HFF-Myc (cell line): ENCODE measurements around the gene RAB37.

Experiments
- DNase-seq: peaks from one replicate; pipeline ENCODE4 v3.0.0-alpha.2; 2011; ENCODE audit warnings: low read depth; ENCODE audit errors: extremely low read depth
- H3K4me3 ChIP-seq: replicated peaks from 2 replicates; pipeline ENCODE4 v1.5.1; 2011; ENCODE audit warnings: low read depth, mild to moderate bottlenecking, control low read depth, low read length
- TF ChIP-seq, protein P1 (sequence below): IDR thresholded peaks from 2 replicates; pipeline ENCODE4 v1.5.1; 2012; ENCODE audit warnings: mild to moderate bottlenecking, low read depth, low read length, control low read depth; ENCODE audit errors: missing control alignments

RAB37 gene

DNA sequence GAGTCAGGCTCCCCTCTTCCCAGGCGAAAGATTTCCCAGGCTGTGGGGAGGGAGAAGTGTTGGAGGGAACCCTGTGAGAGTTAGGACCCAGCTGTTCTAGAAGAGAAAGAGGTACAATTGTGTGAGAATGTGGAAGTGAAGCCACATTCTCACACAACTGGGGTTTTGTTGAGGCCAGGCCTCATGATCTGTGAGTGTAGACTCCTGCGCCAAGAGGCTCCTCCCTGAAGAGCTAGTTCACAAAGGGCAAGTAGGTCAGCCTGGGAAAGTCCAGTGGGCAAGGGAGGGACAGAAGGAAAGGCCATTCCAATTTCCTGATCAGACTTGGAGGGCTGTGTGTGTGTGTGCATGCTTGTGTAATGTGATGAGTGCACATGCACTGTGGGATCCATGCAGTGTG lies 39.5 kb upstream of the RAB37 start:
- TF ChIP-seq, protein P1, sequence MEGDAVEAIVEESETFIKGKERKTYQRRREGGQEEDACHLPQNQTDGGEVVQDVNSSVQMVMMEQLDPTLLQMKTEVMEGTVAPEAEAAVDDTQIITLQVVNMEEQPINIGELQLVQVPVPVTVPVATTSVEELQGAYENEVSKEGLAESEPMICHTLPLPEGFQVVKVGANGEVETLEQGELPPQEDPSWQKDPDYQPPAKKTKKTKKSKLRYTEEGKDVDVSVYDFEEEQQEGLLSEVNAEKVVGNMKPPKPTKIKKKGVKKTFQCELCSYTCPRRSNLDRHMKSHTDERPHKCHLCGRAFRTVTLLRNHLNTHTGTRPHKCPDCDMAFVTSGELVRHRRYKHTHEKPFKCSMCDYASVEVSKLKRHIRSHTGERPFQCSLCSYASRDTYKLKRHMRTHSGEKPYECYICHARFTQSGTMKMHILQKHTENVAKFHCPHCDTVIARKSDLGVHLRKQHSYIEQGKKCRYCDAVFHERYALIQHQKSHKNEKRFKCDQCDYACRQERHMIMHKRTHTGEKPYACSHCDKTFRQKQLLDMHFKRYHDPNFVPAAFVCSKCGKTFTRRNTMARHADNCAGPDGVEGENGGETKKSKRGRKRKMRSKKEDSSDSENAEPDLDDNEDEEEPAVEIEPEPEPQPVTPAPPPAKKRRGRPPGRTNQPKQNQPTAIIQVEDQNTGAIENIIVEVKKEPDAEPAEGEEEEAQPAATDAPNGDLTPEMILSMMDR = no peak
- no peak for DNase-seq
- H3K4me3 ChIP-seq = no peak overlapping the region

DNA sequence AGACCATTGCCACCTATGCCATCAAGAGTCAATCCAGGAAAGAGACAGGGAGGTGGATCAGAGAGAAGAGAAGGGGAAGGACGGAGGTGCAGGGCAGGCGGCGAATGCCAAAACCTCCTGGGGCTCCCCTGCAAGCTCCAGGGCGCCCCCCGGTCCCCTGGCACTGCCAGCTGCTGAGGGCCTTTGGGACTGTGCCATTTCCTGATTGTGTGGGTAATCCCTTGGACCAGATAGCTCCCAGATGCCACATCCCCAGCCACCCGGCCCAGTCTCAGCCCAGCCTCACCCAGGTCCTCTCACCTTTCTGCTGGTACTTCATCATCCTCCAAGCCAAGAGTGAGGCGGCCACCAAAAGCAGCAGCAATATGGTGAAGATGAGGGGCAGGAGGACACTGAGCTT lies 39.0 kb upstream of the RAB37 start:
- TF ChIP-seq, protein P1 = no peak
- H3K4me3 ChIP-seq = no peak overlapping the region
- no peak for DNase-seq

DNA sequence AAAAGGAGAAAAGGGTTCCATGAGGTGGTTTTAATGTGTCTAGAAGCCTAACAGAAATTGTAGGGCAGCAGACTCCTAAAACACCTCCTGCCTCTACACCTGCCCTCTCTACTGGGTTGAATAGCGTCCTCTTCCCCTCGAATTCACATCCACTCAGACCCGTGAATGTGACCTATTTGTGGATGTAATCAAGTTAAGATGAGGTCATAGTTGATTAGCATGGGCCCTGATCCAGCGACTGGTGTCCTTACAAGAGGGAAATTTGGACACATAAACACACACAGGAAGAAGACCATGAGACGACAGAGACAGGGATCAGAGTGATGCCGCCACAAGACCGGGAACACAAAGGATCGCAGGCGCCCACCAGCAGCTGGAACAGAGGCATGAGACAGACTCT lies 37.8 kb upstream of the RAB37 start:
- H3K4me3 ChIP-seq = no peak overlapping the region
- TF ChIP-seq, protein P1 = no peak
- DNase-seq = no peak

DNA sequence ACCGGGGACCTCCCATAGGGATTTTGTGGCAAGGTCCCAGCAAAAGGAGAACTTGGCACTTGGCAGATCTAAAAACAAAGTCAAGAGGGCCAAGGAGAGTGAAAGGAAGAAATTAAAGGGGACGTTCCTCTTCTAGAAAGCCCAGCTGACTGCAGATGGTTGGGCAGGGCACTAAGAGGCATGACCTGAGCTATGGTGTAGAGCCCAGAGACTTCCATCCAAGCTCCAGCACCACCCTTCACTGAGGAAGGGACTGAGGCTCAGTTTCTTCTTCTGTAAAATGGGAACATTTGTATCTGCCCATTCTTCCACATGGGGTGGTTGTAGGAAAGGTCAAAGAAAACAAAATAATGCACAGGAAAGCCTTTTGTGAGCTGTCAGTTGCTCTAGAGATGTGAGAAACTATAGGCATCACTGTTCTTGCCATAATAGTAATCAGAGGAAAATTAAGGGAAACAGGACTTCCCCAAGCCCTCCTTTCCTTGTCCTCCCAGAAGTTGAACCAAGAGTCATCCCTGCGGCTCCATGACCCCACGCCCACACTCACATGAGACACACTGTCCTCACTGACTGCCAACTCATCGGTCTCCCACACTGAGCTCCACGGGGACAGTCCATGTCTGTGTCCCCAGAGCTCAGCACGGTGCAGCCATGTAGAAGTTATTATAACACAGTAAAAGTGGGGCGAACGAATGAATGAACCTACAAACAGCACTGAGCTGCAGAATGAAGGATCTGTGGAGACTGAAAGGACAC lies 34.8 kb upstream of the RAB37 start:
- no peak for DNase-seq
- TF ChIP-seq, protein P1 = no peak
- no peak overlapping the region for H3K4me3 ChIP-seq

DNA sequence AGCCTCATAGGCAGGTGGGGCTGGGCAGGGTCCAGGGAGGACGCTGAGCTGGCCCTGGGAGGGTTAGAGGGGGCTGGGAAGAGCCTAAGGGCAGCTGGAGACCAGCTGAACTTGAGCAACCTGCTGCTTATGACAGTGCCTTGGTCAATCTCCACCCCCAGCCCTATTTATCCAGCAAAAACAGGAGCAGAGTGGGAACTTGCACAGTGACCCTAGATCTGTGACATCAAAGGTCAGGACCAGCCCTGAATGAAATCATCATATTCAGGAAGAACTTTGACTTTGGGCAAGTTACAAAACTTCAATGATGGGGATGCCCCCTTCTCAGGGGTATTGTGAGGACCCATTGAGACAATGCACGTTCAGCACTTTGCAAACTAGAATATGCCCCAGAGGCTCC lies 33.7 kb upstream of the RAB37 start:
- H3K4me3 ChIP-seq = no peak overlapping the region
- TF ChIP-seq, protein P1 = no peak
- no peak for DNase-seq

DNA sequence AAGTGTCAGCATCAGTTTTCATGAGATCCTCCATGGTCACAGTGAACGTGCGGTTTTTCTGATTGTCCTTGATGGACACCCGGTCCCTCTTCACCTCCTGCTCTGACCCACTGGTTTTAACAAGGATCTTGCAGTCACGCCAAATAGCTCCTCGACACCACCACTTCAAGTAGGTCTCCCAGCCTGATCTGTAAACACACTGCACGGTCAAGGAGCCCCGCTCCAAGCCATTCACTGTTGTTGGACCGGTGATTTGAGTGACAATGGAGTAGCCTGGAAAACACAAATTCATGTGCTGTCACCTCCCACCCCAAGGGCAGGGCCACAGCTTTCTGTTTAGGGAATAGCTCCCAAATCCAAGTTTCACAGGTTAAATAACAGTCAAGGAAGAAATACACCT lies 32.5 kb upstream of the RAB37 start:
- TF ChIP-seq, protein P1 = no peak
- DNase-seq = no peak
- H3K4me3 ChIP-seq = no peak overlapping the region
